Measurements from ENCODE around the gene PACRG. TPM values are rescaled to one million over a fixed set of nuclear protein-coding genes. Genes with fewer than 3 reads are reported as not detected.

The PACRG gene
- total and polyA plus RNA-seq, 10 of the 15 experiments (the other 5 are each of a cell fraction or from before 2014, with no cell fraction given) = not detected

- no peak for TF ChIP-seq ZNF592 (IDR thresholded peaks at IDR 0.05)
- TF ChIP-seq SP1 (IDR thresholded peaks at IDR 0.05; ENCODE audit: low read depth, low read length) = no peak
- no peak for TF ChIP-seq SMAD5 (IDR thresholded peaks at IDR 0.05; ENCODE audit: low read depth)
- no peak for TF ChIP-seq RB1 (IDR thresholded peaks at IDR 0.05; ENCODE audit: borderline replicate concordance)
- TF ChIP-seq REST (IDR thresholded peaks at IDR 0.05; ENCODE audit: low read depth, low read length) = no peak
These were observed 236.1 kb downstream of the PACRG start (continued) for GRCh38 chr6:162963861-162964260.
